Left lung (tissue), 10 donors: Measurements from ENCODE around the gene PAPOLG. TPM values are rescaled to one million over a fixed set of nuclear protein-coding genes. Genes with fewer than 3 reads are reported as not detected.
A peak's percentile ranks its signal among the peaks of the same experiment; 100 is the strongest.

Source experiments
- ATAC-seq: fragments of 200-7000 bp; cut with Tn5 transposase; one replicate; pipeline ENCODE4 v1.9.1; 2020; ENCODE audit warnings: moderate library complexity
- DNase-seq, 4 donors: peaks; one replicate each; pipeline ENCODE4 v3.0.0-alpha.2; 2013 to 2020
- H3K27ac ChIP-seq, 2 donors: fragments of 200-600 bp; sonication (generic) in 1 of 2; one replicate each; pipeline versions ENCODE4 v1.5.0 to v1.8.0; 2020 to 2021
- H3K27me3 ChIP-seq, 2 donors: fragments of 200-600 bp; sonication (generic) in 1 of 2; one replicate each; pipeline versions ENCODE4 v1.5.0 to v1.8.0; 2020 to 2021
- H3K36me3 ChIP-seq, 2 donors: fragments of 200-600 bp; sonication (generic) in 1 of 2; one replicate each; pipeline versions ENCODE4 v1.5.0 to v1.8.0; 2020 to 2021
- H3K4me1 ChIP-seq, 2 donors: fragments of 200-600 bp; one replicate each; pipeline ENCODE4 v1.8.0; 2021
- H3K4me3 ChIP-seq, 2 donors: fragments of 200-600 bp; sonication (generic) in 1 of 2; one replicate each; pipeline versions ENCODE4 v1.5.0 to v1.8.0; 2020 to 2021; ENCODE audit warnings: mild to moderate bottlenecking in 1 of 2
- H3K9me3 ChIP-seq, 2 donors: fragments of 200-600 bp; sonication (generic) in 1 of 2; one replicate each; pipeline versions ENCODE4 v1.5.0 to v1.8.0; 2020 to 2021
- intact Hi-C, 2 donors: fragments of 100-400 bp; cut with DNase I; formaldehyde crosslinking; loops; one replicate each; pipeline versions ENCODE4 v1.11.2 to v1.14.2; 2022
- polyA plus RNA-seq, 6 donors: library from polyadenylated mRNA; unstranded; fragments of 120-200 nt; gene quantifications; one replicate each; pipeline ENCODE4 v1.2.1, GENCODE V29; 2013; ENCODE audit not compliant: insufficient read length in 6 of 6
- total RNA-seq, 2 donors: library from RNA; stranded (reverse); fragmentation: NEBNext Ultra II Directional; extraction: Animal tissue kit (Norgen Biotek cat#: 25700); gene quantifications; one replicate each; pipeline ENCODE4 v1.2.1, GENCODE V29; 2021
- TF ChIP-seq, protein P1 (sequence below), 2 donors: fragments of 200-600 bp; sonication (generic) in 1 of 2; IDR thresholded peaks; one replicate each; pipeline versions ENCODE4 v1.5.0 to v1.8.0; 2021; ENCODE audit warnings: antibody characterized with exemption in 2 of 2
- donor health status: DM: no; HTN: yes; CAD: no.
- donor health status: DM: no; HTN: no; CAD: no.

The PAPOLG gene
- total and polyA plus RNA-seq, 8 donors = 11.3 to 30.5 (median 24.7) TPM

DNA sequence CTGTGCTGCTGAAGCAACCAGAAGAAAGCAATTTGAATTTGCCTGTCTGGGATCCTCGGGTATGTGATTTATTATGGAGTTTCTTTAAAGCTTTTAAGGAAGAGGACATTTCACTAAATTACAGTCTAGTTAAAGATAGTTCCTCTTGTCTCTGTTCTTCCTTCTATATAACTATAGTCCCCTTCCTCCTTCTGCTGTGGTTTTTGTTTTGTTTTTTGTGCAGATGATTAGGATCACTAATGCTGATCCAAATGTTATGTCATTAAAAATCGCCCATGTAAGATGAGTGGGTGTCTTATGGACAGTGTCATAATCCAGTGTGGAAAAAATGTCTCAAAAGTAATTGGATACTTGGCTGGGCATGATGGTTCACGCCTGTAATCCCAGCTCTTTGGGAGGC is 24.7 kb downstream of the PAPOLG start:
- Histone ChIP-seq H3K9me3 (no peaks in the 10 kb centered on the region), H3K36me3 (peaks cover 0 to 98% of the 10 kb centered on the region in 2 donors), H3K27me3 (no peaks in the 10 kb centered on the region), H3K4me3 (no peak overlapping the region), H3K27ac (no peak overlapping the region), H3K4me1 (peaks cover 0 to 5% of the 10 kb centered on the region in 2 donors)
- intact Hi-C loops = no loop called here
- TF ChIP-seq, protein P1, sequence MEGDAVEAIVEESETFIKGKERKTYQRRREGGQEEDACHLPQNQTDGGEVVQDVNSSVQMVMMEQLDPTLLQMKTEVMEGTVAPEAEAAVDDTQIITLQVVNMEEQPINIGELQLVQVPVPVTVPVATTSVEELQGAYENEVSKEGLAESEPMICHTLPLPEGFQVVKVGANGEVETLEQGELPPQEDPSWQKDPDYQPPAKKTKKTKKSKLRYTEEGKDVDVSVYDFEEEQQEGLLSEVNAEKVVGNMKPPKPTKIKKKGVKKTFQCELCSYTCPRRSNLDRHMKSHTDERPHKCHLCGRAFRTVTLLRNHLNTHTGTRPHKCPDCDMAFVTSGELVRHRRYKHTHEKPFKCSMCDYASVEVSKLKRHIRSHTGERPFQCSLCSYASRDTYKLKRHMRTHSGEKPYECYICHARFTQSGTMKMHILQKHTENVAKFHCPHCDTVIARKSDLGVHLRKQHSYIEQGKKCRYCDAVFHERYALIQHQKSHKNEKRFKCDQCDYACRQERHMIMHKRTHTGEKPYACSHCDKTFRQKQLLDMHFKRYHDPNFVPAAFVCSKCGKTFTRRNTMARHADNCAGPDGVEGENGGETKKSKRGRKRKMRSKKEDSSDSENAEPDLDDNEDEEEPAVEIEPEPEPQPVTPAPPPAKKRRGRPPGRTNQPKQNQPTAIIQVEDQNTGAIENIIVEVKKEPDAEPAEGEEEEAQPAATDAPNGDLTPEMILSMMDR (IDR thresholded peaks at IDR 0.05) = no peak
- no peak for DNase-seq
- ATAC-seq = peak; percentile 33

DNA sequence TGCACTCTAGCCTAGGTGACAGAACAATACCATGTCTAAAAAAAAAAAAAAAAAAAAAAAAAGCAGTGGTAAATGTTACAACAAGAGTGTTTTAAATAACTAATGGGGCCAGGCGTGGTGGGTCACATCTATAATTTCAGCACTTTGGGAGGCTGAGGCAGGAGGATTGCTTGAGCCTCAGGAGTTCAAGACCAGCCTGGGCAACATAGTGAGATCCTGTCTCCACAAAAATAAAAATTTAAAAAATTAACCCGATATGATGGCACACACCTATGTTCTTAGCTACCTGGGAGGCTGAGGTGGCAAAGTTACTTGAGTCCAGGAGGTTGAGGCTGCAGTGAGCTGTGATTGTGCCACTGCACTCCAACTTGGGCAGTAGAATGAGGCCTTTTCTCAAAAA is 37.1 kb downstream of the PAPOLG start:
- intact Hi-C loops = no loop called here
- no peak for DNase-seq
- H3K9me3 ChIP-seq = no peaks in the 10 kb centered on the region
- TF ChIP-seq, protein P1 (IDR thresholded peaks at IDR 0.05) = no peak
- no peak overlapping the region for H3K27ac ChIP-seq
- peaks cover 0 to 87% of the 10 kb centered on the region in 2 donors for H3K36me3 ChIP-seq
- no peaks in the 10 kb centered on the region for H3K27me3 ChIP-seq
- no peak overlapping the region for H3K4me3 ChIP-seq
- no peak for ATAC-seq
- peaks cover 0 to 16% of the 10 kb centered on the region in 2 donors for H3K4me1 ChIP-seq

DNA sequence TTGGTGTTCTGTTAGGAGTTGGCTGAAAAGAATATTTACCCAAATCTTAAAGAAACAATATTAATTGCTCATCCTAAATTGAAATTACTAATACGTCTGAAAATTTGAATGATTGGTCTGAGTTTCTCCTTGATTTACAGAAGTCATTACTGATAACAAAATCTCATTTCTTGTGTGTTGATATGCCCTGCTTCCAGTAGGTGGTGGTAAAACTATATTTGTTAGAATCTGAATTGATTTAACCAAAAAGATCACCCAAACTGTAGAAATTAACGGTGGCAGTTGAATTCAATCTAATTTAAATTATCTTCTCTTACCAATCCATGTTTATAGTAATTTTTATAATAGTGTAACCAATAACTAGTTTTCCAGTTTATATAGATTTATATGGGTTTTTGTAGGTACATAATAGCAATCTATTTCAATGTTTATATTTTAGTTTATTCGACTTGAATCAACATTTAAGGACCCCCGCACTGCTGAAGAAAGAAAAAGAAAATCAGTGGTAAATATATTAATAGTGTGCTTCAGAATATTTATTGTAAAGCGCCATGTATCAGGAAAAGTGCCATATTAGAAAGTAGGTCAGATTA is 38.3 kb downstream of the PAPOLG start:
- Histone ChIP-seq H3K27ac (no peak overlapping the region), H3K27me3 (no peaks in the 10 kb centered on the region), H3K4me1 (peaks cover 0 to 16% of the 10 kb centered on the region in 2 donors), H3K4me3 (no peak overlapping the region), H3K36me3 (peaks cover 0 to 87% of the 10 kb centered on the region in 2 donors), H3K9me3 (no peaks in the 10 kb centered on the region)
- TF ChIP-seq, protein P1 (IDR thresholded peaks at IDR 0.05) = peak; percentile 4 to 29
- DNase-seq (peak in 2 of 4 donors; percentile 8 to 21), ATAC-seq (peak; percentile 62)
- intact Hi-C loops = no loop called here

DNA sequence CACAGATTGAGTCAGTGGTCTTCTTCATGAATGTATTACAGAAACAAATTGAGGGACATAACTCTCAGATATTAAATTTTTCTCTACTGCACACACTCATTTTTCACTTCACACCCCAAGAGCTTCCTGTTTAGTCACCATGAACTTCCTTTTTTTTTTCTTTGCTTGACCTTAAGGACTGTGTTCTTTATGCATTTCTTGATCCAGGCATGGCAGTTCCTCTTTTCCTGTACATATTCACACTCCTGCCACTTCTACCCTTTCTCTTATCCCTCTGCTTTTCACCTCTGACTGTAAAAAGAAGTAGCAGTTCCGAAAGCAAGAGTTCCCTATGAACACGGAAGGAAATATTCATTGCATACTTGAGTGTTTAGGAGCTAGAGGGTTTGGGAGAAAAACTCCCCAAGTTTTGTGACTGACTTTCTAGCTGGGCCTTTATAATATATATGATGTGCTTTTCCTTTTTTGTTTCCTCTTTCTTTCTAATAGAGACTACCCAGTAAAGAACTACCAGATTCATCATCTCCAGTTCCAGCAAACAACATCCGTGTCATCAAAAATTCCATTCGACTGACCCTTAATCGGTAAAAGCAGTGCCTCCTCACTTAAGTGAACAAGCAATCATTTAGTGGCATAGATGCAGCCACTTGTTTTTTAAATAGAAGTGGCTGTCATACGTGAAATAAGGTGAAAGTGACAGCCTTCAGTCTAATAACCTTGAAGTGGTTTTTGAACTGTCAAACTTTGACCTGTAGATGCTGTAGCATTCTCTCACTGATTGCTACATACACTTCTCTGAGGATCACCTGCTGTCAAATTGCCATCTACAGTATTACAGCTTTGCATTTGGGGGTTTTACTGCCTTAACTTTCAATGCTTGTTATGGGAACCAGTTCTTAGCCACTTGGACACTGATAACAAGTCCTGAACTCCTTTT is 40.8 kb downstream of the PAPOLG start:
- Histone ChIP-seq H3K36me3 (peaks cover 0 to 81% of the 10 kb centered on the region in 2 donors), H3K9me3 (no peaks in the 10 kb centered on the region), H3K27me3 (no peaks in the 10 kb centered on the region), H3K4me1 (peaks cover 0 to 16% of the 10 kb centered on the region in 2 donors), H3K4me3 (no peak overlapping the region), H3K27ac (peak overlapping the region; percentile 3 to 83)
- DNase-seq = no peak
- TF ChIP-seq, protein P1 (IDR thresholded peaks at IDR 0.05) = no peak
- intact Hi-C loops = loop anchor here in 1 of 2 donors (5.0 kb wide), 1 partner anchor 200 kb away; no protein-coding TSS in a partner anchor
- peak; percentile 76 for ATAC-seq

DNA sequence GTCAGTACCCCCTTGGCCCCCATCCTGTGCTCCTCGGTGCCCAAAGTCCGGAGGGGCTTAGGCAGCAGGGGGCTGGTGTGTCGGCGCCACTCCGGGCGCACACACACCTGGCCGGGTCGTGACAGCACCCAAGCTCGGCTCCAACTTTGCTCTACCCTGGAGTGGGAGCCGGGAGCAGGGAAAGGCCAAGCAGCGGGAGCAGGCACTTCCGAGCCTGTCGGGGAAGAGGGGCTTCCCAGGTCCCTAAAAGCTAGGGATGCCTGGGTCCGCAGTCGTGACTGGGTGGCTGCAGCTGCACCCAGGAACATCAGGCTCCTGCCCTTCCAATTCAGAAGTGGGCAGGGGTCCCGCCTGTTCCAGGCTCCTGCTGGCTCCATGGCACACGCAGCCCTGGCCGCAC is 48.4 kb downstream of the PAPOLG start:
- no peak for ATAC-seq
- TF ChIP-seq, protein P1 (IDR thresholded peaks at IDR 0.05) = no peak
- Histone ChIP-seq H3K4me1 (no peaks in the 10 kb centered on the region), H3K9me3 (no peaks in the 10 kb centered on the region), H3K4me3 (no peak overlapping the region), H3K27ac (no peak overlapping the region), H3K27me3 (no peaks in the 10 kb centered on the region), H3K36me3 (peaks cover 0 to 34% of the 10 kb centered on the region in 2 donors)
- peak in 1 of 4 donors; percentile 74 for DNase-seq
- intact Hi-C loops = no loop called here
